GM12864 (cell line): ENCODE data around the gene DYNLT2.

Experiments
- DNase-seq: peaks from one replicate; pipeline ENCODE4 v3.0.0-alpha.2; 2011; ENCODE audit warnings: low read depth
- H3K4me3 ChIP-seq: 2 replicates; pipeline ENCODE4 v1.5.1; 2011; ENCODE audit warnings: mild to moderate bottlenecking, low read depth, low read length, control low read depth
- TF ChIP-seq, protein P1 (sequence below): IDR thresholded peaks from 2 replicates; pipeline ENCODE4 v1.5.1; 2011; ENCODE audit warnings: low read depth, mild to moderate bottlenecking, moderate library complexity, low read length, control low read depth, inconsistent platforms; ENCODE audit errors: missing control alignments

Gene DYNLT2

DNA sequence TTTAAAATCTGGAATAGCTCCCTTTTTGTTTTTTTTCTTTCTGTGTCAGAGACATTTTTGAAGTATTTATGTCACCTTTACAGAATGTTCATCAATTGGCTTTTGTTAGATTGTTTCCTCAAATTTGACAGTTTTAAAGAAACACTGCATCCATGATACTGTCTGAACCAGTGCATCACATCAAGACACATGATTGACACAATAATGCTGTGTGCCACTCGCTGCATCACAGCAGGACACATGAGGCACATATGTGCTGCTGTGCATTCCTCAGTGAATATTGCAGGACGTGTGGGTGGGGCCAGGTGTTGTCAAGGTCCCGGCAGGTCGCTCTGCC lies 37.4 kb upstream of the DYNLT2 start:
- H3K4me3 ChIP-seq, result no peak overlapping the region
- DNase-seq, result no peak
- TF ChIP-seq, protein P1, sequence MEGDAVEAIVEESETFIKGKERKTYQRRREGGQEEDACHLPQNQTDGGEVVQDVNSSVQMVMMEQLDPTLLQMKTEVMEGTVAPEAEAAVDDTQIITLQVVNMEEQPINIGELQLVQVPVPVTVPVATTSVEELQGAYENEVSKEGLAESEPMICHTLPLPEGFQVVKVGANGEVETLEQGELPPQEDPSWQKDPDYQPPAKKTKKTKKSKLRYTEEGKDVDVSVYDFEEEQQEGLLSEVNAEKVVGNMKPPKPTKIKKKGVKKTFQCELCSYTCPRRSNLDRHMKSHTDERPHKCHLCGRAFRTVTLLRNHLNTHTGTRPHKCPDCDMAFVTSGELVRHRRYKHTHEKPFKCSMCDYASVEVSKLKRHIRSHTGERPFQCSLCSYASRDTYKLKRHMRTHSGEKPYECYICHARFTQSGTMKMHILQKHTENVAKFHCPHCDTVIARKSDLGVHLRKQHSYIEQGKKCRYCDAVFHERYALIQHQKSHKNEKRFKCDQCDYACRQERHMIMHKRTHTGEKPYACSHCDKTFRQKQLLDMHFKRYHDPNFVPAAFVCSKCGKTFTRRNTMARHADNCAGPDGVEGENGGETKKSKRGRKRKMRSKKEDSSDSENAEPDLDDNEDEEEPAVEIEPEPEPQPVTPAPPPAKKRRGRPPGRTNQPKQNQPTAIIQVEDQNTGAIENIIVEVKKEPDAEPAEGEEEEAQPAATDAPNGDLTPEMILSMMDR, result no peak

DNA sequence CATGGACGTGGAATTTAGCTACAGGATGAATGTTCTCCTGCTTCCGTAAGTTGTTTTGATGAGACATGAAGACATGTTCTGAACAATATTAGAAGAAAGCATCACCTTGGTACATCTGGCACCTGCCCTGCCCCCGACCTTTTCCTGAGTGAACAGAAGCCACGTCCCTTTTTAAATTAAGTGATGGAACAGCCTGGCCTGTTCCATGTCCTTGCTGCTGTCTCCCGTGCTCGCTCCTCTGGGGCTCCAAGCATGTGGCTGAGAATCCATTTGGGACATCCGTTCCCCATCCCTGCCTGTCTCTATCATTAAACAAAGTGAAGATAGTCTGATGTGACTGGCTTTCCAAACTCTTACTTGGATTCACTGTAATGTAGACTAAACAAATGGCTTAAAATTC lies 36.4 kb upstream of the DYNLT2 start:
- no peak overlapping the region for H3K4me3 ChIP-seq
- TF ChIP-seq, protein P1, result no peak
- no peak for DNase-seq

DNA sequence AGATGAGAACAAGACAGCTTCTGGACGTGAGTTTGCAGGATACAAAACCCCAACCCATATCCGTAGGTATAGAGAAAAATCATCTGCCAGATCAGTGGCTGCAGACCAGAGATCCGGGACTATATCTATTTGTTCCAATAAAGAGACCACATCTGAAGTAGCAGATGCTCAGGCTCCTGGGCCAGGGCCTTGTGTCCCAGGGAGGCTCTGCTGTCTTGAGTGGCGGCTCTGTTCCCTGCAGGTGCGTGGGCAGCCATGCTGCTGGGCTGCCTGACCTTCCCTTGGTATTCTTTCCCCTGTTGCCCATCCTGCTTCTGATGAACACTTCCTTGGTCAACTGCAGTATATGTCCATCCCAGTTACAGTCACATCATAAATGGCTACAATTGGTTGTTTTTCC lies 35.0 kb upstream of the DYNLT2 start:
- H3K4me3 ChIP-seq, result no peak overlapping the region
- TF ChIP-seq, protein P1, result no peak
- DNase-seq, result no peak

DNA sequence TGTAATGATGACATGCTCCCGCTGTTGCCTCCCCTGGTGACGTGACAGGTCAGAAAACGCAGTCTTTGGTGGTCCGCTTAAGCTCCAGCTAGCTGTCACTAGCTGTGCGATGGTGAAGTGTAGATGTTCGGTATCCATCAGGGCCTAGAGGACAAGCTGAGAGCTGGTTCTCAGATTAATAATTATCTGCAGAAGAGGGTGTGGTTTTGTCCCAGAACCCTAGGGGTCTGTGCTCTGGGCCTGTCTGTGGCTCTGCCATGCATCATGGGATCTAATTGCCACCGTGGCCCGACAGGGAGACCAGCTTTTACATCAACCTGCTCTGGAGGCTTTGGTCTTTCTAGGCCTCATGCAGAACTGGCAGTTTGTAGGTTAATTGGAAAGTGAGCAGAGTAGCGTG lies 34.2 kb upstream of the DYNLT2 start:
- DNase-seq, result no peak
- TF ChIP-seq, protein P1, result no peak
- no peak overlapping the region for H3K4me3 ChIP-seq

DNA sequence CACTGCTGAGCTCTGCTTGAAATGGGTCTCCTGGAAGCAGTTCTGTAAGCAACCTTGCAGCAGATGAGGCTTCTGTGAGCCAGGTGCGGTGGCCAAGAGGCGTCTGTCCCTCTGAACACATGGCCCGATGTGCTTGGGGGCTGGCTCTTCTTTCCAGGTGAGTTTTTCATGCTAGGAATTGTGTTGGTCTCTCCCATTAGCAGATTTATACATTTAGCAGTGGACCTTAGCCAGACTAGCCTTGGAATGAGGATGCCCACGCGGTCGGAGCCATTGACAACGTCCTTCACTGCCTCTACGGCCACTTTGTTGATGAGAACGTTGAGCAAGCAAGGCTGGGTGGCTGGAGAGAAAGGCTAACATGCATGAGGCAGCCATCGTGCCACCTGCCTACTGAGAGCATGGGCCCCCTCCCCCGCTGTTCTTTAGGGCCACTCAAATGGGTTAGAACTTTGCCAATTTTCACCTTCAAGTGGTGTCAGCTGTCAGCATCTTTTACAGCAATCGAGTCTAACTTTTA lies 33.5 kb upstream of the DYNLT2 start:
- H3K4me3 ChIP-seq, result no peak overlapping the region
- DNase-seq, result no peak
- TF ChIP-seq, protein P1, result no peak

DNA sequence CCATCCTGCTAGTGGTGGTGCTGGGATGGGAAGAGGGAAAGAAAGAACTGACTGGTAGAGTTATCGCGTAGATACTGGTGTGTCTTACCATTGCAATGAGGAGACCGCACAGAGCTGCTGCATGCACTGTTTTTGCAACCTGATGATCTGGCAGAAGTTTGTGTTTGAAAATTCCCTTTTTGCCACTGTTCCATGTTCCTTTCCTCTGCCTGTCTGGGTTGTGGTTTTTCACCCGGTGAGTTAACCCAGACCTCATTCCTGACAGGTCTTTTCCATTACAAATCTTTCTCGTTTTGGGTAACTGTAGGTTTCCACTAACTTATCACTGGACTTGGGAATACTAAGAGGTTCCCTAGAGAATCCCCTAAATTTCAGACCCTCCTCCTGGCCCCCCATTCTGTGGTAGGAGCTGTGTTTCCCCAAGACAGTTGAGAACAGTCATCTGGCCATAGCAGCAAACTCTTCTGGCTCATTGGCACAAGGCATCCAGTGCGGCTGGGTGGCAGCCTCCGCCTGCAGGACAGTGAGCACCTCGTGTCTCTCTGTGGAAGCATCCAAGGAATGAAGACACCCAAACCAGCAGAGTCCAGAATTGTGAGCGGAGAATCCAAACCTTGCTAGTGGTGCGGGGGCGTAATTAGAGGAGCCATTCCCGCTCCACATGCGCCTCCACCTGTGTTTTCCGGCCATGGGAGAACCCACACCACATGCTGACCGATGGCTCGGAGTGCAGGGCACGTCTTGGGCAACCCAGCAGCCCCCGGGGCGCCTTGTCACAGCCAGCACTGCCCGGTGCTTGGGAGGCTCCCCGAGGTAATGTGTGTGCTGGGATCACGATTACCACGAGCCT lies 32.8 kb upstream of the DYNLT2 start:
- H3K4me3 ChIP-seq, result no peak overlapping the region
- TF ChIP-seq, protein P1, result no peak
- DNase-seq, result no peak

DNA sequence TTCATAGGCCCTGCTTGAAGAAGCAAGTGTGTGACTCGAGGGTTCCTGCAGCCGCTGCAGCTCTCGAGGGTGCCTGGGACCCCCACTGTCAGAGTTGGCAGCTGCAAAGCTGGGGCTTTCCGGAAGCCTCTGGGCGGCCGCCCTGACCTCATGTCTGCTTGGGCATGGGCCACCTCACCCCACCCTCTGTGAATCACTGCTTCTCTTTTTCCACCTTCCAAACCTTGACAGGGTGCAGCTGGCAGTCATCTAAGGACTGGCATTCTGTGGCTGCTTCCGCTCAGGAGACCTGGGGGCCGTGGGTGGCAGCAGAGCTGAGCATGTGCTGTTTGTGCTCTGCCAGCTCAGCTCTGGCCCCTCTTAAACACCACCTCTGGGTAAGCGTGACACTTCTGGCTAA lies 32.0 kb upstream of the DYNLT2 start:
- DNase-seq, result no peak
- H3K4me3 ChIP-seq, result no peak overlapping the region
- TF ChIP-seq, protein P1, result no peak
